Esophagus squamous epithelium (tissue), 5 donors: ENCODE data around the gene SNX21. TPM values are rescaled to one million over a fixed set of nuclear protein-coding genes. Genes with fewer than 3 reads are reported as not detected.
A peak's percentile ranks its signal among the peaks of the same experiment; 100 is the strongest.

Source experiments
- DNase-seq: peaks from one replicate; lab custom pipeline; 2025; lab: John Stamatoyannopoulos, UW
- H3K27ac ChIP-seq, 4 donors: fragments of 200-600 bp; sonication (generic); one replicate each; pipeline ENCODE4 v1.5.1; 2016 to 2019; ENCODE audit warnings: mild to moderate bottlenecking in 1 of 4
- H3K27me3 ChIP-seq, 4 donors: fragments of 200-600 bp; sonication (generic); 1 replicate in 3 of 4; 2 replicates in 1 of 4; pipeline versions ENCODE4 v1.5.1 to v1.6.0; 2017 to 2021; ENCODE audit warnings: antibody characterized with exemption in 1 of 4
- H3K36me3 ChIP-seq, 3 donors: fragments of 200-600 bp; sonication (generic); one replicate each; pipeline ENCODE4 v1.5.1; 2016 to 2019
- H3K4me1 ChIP-seq, 3 donors: fragments of 200-600 bp; sonication (generic); one replicate each; pipeline ENCODE4 v1.5.1; 2017 to 2019
- H3K4me3 ChIP-seq, 4 donors: fragments of 200-600 bp; sonication (generic); 1 replicate in 3 of 4; 2 replicates in 1 of 4; pipeline ENCODE4 v1.5.1; 2016 to 2019; ENCODE audit warnings: mild to moderate bottlenecking in 2 of 4, moderate library complexity in 1 of 4
- H3K9me3 ChIP-seq, 3 donors: fragments of 200-600 bp; sonication (generic); one replicate each; pipeline ENCODE4 v1.5.1; 2016 to 2019
- CTCF ChIP-seq, 6 experiments: fragments of 450-650 bp in 4 of 6; fragments of 200-600 bp in 2 of 6; sonication (generic) in 2 of 6; IDR thresholded peaks; one replicate each; pipeline ENCODE4 v1.5.1; 2016 to 2019; ENCODE audit warnings: antibody characterized with exemption in 6 of 6, mild to moderate bottlenecking in 4 of 6, moderate library complexity in 4 of 6
- POLR2A ChIP-seq, 4 donors: fragments of 450-650 bp; IDR thresholded peaks; one replicate each; pipeline ENCODE4 v1.6.1; 2017; ENCODE audit warnings: antibody characterized with exemption in 4 of 4, mild to moderate bottlenecking in 4 of 4, moderate library complexity in 3 of 4
- WGBS, 2 donors: methylation state at CpG; one replicate each; pipeline ENCODE4 v1.1.5; 2018; 5-methylcytosine and 5-hydroxymethylcytosine counted together
- intact Hi-C: fragments of 100-400 bp; cut with DNase I; formaldehyde crosslinking; loops from one replicate; pipeline ENCODE4 v1.15.0; 2022
- total RNA-seq, 4 donors: library from RNA; depleted of rRNA; stranded (reverse); fragments of >200 nt; gene quantifications; one replicate each; pipeline ENCODE4 v1.1.0, GENCODE V29; 2016
- donor health status: DM: yes; HTN: yes; CAD: no.

SNX21 gene
- total RNA-seq, 4 donors from 2014 or later: 21.2 to 43.2 (median 37.4) TPM

- WGBS, 2 donors: 4 to 25% methylated on average over 3 to 10 of the region's 79 CpGs
- intact Hi-C loops: loop anchor here (10.0 kb wide), 1 partner anchor 54 kb away; no protein-coding TSS in a partner anchor
- Histone ChIP-seq H3K27ac (peak overlapping the region; percentile 73 to 91 (median 88)), H3K4me1 (peaks cover 23 to 54% (median 23%) of the 10 kb centered on the region in 3 donors), H3K4me3 (peak overlapping the region; percentile 54 to 92 (median 82)), H3K9me3 (no peaks in the 10 kb centered on the region), H3K36me3 (peaks cover 3 to 64% (median 5%) of the 10 kb centered on the region in 3 donors), H3K27me3 (no peaks in the 10 kb centered on the region)
- no peak for DNase-seq
- TF ChIP-seq POLR2A (IDR thresholded peaks at IDR 0.05) (no peak), CTCF (IDR thresholded peaks at IDR 0.05) (peak in 5 of 6 experiments; percentile 30 to 48 (median 47))
Observed at GRCh38 chr20:45890077-45890984, 56.7 kb downstream of the SNX21 start.

- intact Hi-C loops: loop anchor here (10.0 kb wide), 1 partner anchor 54 kb away; no protein-coding TSS in a partner anchor
- peak within 1 kb of the TSS; percentile 73 to 91 (median 88) for H3K27ac ChIP-seq
- TF ChIP-seq POLR2A (IDR thresholded peaks at IDR 0.05): peak in 2 of 4 donors; percentile 44 to 63
- peak in 1 of 6 experiments; percentile 47 for TF ChIP-seq CTCF (IDR thresholded peaks at IDR 0.05)
- peaks cover 23 to 53% (median 23%) of the 10 kb centered on the region in 3 donors for H3K4me1 ChIP-seq
- DNase-seq: peak; percentile 55
- no peaks in the 10 kb centered on the region for H3K27me3 ChIP-seq
- 0% methylated on average over 4 to 27 of the region's 78 CpGs for WGBS, 2 donors
- H3K9me3 ChIP-seq: no peaks in the 10 kb centered on the region
- H3K36me3 ChIP-seq: peaks cover 3 to 64% (median 14%) of the 10 kb centered on the region in 3 donors
- peak within 1 kb of the TSS; percentile 54 to 92 (median 82) for H3K4me3 ChIP-seq
Observed at GRCh38 chr20:45890985-45891983, 57.7 kb downstream of the SNX21 start, which contains the start of the genes CTSA and NEURL2. TSS of gene CTSA (plus strand) at chr20:45891335. CDS start at chr20:45891569, 234 bp downstream. TSS of gene NEURL2 (minus strand) at chr20:45891208. CDS start at chr20:45890991, 217 bp downstream.

GRCh38 chr20:45892049-45892825 is 58.6 kb downstream of the SNX21 start:
- Histone ChIP-seq H3K27me3 (no peaks in the 10 kb centered on the region), H3K4me1 (peaks cover 23 to 53% (median 23%) of the 10 kb centered on the region in 3 donors), H3K36me3 (peaks cover 3 to 64% (median 15%) of the 10 kb centered on the region in 3 donors), H3K9me3 (no peaks in the 10 kb centered on the region), H3K4me3 (peak overlapping the region; percentile 54 to 92 (median 82)), H3K27ac (peak overlapping the region in 2 of 4 donors; percentile 90 to 91)
- 69 to 77% methylated on average over 6 to 9 of the region's 9 CpGs for WGBS, 2 donors
- DNase-seq: no peak
- intact Hi-C loops: loop anchor here (10.0 kb wide), 1 partner anchor 53 kb away; no protein-coding TSS in a partner anchor
- TF ChIP-seq CTCF (IDR thresholded peaks at IDR 0.05): peak in 1 of 6 experiments; percentile 5
- no peak for TF ChIP-seq POLR2A (IDR thresholded peaks at IDR 0.05)

Other genes starting within 250 kb of the SNX21 start
- not detected for gene WFDC10A, start 204.1 kb upstream of the SNX21 start, total RNA-seq
- gene WFDC9, start 202.5 kb upstream of the SNX21 start, total RNA-seq: not detected
- not detected for gene WFDC11, start 163.6 kb upstream of the SNX21 start, total RNA-seq
- not detected for gene WFDC13, start 131.8 kb upstream of the SNX21 start, total RNA-seq
- not detected for gene WFDC10B, start 128.8 kb upstream of the SNX21 start, total RNA-seq
- not detected for gene SPINT4, start 111.5 kb upstream of the SNX21 start, total RNA-seq
- gene WFDC3, start 41.9 kb upstream of the SNX21 start, total RNA-seq: 1 to 10 TPM in 1 of 4 donors, not detected in 3; 1.3 TPM
- 10 to 100 TPM; 13.9 to 23.1 (median 20.3) TPM for gene DNTTIP1, start 41.8 kb upstream of the SNX21 start, total RNA-seq
- 10 to 100 TPM; 17.4 to 54.4 (median 31.2) TPM for gene UBE2C, start 21.2 kb upstream of the SNX21 start, total RNA-seq
- gene TNNC2, start 6.5 kb upstream of the SNX21 start, total RNA-seq: 1 to 10 TPM in 1 of 4 donors, not detected in 3; 1.1 TPM
- 10 to 100 TPM; 27.7 to 35.0 (median 31.1) TPM for gene ACOT8, start 23.6 kb downstream of the SNX21 start, total RNA-seq
- 1 to 10 TPM; 1.1 to 3.2 (median 2.5) TPM for gene ZSWIM3, start 23.8 kb downstream of the SNX21 start, total RNA-seq
- 1 to 10 TPM; 6.6 to 8.8 (median 7.6) TPM for gene ZSWIM1, start 47.4 kb downstream of the SNX21 start, total RNA-seq
- gene SPATA25, start 53.8 kb downstream of the SNX21 start, total RNA-seq: 1 to 10 TPM in 2 of 4 donors, not detected in 2; 1.1 to 1.3 TPM
- 1 to 10 TPM; 4.1 to 6.5 (median 5.5) TPM for gene NEURL2, start 57.4 kb downstream of the SNX21 start, total RNA-seq
- 10 to 100 TPM; 44.5 to 74.8 (median 56.8) TPM for gene CTSA, start 57.5 kb downstream of the SNX21 start, total RNA-seq
- gene PLTP, start 78.4 kb downstream of the SNX21 start, total RNA-seq: 100 to 1,000 TPM in 2 of 4 donors, 10 to 100 TPM in 1, 1 to 10 TPM in 1; 5.9 to 248 (median 92.6) TPM
- gene PCIF1, start 100.9 kb downstream of the SNX21 start, total RNA-seq: 10 to 100 TPM; 10.4 to 36.8 (median 16.4) TPM
- gene ZNF335, start 138.4 kb downstream of the SNX21 start, total RNA-seq: 10 to 100 TPM; 10.5 to 22.5 (median 19.8) TPM
- gene MMP9, start 175.1 kb downstream of the SNX21 start, total RNA-seq: under 1 TPM in 3 of 4 donors, not detected in 1; 0.18 to 0.50 (median 0.38) TPM
- gene SLC12A5, start 195.4 kb downstream of the SNX21 start, total RNA-seq: not detected